GM21737 (cell line): ENCODE measurements around the gene CCDC33.

ENCODE experiments used
- ATAC-seq: cut with Tn5 transposase; IDR thresholded peaks from one replicate; pipeline ENCODE4 v1.9.1; 2021; ENCODE audit warnings: mild to moderate bottlenecking, moderate library complexity; ENCODE audit not compliant: unreplicated experiment

Gene CCDC33

GRCh38 chr15:74228723-74229081 lies 7.4 kb upstream of the CCDC33 start:
- ATAC-seq = no peak

GRCh38 chr15:74229686-74230085 lies 6.4 kb upstream of the CCDC33 start:
- ATAC-seq = no peak

GRCh38 chr15:74231475-74231874 lies 4.7 kb upstream of the CCDC33 start:
- ATAC-seq = no peak

GRCh38 chr15:74233373-74233772 lies 2.8 kb upstream of the CCDC33 start:
- no peak for ATAC-seq

- ATAC-seq = no peak
These were observed 2.1 kb upstream of the CCDC33 start for GRCh38 chr15:74233851-74234597.

GRCh38 chr15:74234598-74234875 lies 1.6 kb upstream of the CCDC33 start:
- ATAC-seq = no peak

- no peak for ATAC-seq
These were observed 3.1 kb downstream of the CCDC33 start for GRCh38 chr15:74239051-74239705.

- no peak for ATAC-seq
These were observed 4.0 kb downstream of the CCDC33 start for GRCh38 chr15:74240002-74240568.

GRCh38 chr15:74240897-74241614 lies 4.9 kb downstream of the CCDC33 start:
- ATAC-seq = no peak

GRCh38 chr15:74242441-74243185 lies 6.5 kb downstream of the CCDC33 start:
- ATAC-seq = no peak

GRCh38 chr15:74243431-74243830 lies 7.3 kb downstream of the CCDC33 start:
- ATAC-seq = no peak

- no peak for ATAC-seq
These were observed 8.8 kb downstream of the CCDC33 start for GRCh38 chr15:74244822-74245341.

GRCh38 chr15:74245342-74245931 lies 9.3 kb downstream of the CCDC33 start:
- ATAC-seq = no peak

GRCh38 chr15:74250266-74250665 lies 14.1 kb downstream of the CCDC33 start:
- ATAC-seq = no peak

- no peak for ATAC-seq
These were observed 15.1 kb downstream of the CCDC33 start for GRCh38 chr15:74251131-74251811.

- ATAC-seq = no peak
These were observed 16.2 kb downstream of the CCDC33 start for GRCh38 chr15:74252291-74252690.

GRCh38 chr15:74252721-74253120 lies 16.6 kb downstream of the CCDC33 start:
- ATAC-seq = no peak

- no peak for ATAC-seq
These were observed 17.2 kb downstream of the CCDC33 start for GRCh38 chr15:74253211-74253921.

GRCh38 chr15:74257105-74257504 lies 21.0 kb downstream of the CCDC33 start:
- ATAC-seq = no peak
